ENCODE measurements around the gene USP17L21.
"Not testable (repeated sequence)": the region's sequence is repeated elsewhere in the genome, so short reads cannot be mapped to it uniquely, and the experiment has no call there.

Gene USP17L21

GRCh38 chr4:9262572-9262971 is at the start of gene USP17L21:
USP17L21 (plus strand) TSS chr4:9262872; CDS start chr4:9262872, 0 bp downstream.
- not testable (repeated sequence) for DNase-seq (ENCODE audit: extremely low spot score, insufficient read length, low read depth); FAIRE-seq

DNA sequence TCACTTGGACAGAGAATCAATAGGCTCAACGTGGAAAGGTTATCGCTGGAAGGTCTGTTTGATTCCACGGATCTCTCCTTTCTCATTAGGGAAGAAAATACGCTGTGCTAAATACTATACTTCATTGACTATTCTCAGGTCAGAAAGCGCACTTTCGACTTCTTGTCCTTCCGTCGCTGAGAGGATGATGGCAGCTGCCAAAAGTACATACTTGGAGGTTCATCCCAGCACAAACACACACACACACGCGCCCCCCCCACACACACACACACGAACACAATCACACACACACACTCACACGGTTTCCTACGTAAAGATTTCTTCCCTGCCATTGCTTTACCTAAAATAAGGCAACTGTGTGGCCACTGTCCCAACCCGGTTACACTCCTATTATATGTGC is 48.0 kb upstream of the USP17L21 start:
- DNase-seq (ENCODE audit: extremely low spot score, insufficient read length, low read depth); FAIRE-seq: not testable (repeated sequence)

GRCh38 chr4:9215105-9215504 is 47.6 kb upstream of the USP17L21 start, which contains the start of gene USP17L11:
USP17L11 (plus strand) TSS chr4:9215405; CDS start chr4:9215405, 0 bp downstream.
- FAIRE-seq; DNase-seq (ENCODE audit: extremely low spot score, insufficient read length, low read depth): not testable (repeated sequence)

DNA sequence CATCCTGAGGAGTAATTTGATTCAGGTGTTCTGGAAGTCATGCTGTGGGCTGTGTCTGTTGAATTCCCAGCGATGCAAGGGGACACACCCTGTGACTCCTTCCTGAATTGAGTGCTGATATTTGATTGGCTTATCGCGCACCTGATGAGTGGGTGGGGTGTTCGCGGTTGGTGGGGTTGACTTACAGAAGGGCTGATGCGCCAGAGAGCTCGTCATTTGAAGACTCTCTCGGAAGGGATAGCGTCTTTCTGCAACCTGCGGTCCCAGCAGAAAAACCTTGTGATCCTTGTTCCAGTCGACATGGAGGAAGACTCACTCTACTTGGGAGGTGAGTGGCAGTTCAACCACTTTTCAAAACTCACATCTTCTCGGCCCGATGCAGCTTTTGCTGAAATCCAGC is 42.8 kb upstream of the USP17L21 start, which contains the start of gene USP17L12:
Gene USP17L12 (plus strand): TSS at position 301 of the 400 bp plus-strand sequence. CDS start 0 bp downstream, at position 301.
- FAIRE-seq; DNase-seq (ENCODE audit: extremely low spot score, insufficient read length, low read depth): not testable (repeated sequence)

DNA sequence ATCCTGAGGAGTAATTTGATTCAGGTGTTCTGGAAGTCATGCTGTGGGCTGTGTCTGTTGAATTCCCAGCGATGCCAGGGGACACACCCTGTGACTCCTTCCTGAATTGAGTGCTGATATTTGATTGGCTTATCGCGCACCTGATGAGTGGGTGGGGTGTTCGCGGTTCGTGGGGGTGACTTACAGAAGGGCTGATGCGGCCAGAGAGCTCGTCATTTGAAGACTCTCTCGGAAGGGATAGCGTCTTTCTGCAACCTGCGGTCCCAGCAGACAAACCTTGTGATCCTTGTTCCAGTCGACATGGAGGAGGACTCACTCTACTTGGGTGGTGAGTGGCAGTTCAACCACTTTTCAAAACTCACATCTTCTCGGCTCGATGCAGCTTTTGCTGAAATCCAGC is 38.1 kb upstream of the USP17L21 start, which contains the start of gene USP17L13:
Gene USP17L13 (plus strand): TSS at position 301 of the 400 bp plus-strand sequence. CDS start 0 bp downstream, at position 301.
- FAIRE-seq; DNase-seq (ENCODE audit: extremely low spot score, insufficient read length, low read depth): not testable (repeated sequence)

DNA sequence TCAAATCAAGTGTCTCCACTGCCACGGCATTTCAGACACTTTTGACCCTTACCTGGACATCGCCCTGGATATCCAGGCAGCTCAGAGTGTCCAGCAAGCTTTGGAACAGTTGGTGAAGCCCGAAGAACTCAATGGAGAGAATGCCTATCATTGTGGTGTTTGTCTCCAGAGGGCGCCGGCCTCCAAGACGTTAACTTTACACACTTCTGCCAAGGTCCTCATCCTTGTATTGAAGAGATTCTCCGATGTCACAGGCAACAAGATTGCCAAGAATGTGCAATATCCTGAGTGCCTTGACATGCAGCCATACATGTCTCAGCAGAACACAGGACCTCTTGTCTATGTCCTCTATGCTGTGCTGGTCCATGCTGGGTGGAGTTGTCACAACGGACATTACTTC is 32.4 kb upstream of the USP17L21 start:
- DNase-seq (ENCODE audit: extremely low spot score, insufficient read length, low read depth); FAIRE-seq: not testable (repeated sequence)

- not testable (repeated sequence) for DNase-seq (ENCODE audit: extremely low spot score, insufficient read length, low read depth); FAIRE-seq
These were observed 28.6 kb upstream of the USP17L21 start, which contains the start of gene USP17L15 for GRCh38 chr4:9234085-9234484. USP17L15 (plus strand) TSS chr4:9234385; CDS start chr4:9234385, 0 bp downstream.

- not testable (repeated sequence) for FAIRE-seq
These were observed 24.2 kb upstream of the USP17L21 start for GRCh38 chr4:9238461-9238860.

DNA sequence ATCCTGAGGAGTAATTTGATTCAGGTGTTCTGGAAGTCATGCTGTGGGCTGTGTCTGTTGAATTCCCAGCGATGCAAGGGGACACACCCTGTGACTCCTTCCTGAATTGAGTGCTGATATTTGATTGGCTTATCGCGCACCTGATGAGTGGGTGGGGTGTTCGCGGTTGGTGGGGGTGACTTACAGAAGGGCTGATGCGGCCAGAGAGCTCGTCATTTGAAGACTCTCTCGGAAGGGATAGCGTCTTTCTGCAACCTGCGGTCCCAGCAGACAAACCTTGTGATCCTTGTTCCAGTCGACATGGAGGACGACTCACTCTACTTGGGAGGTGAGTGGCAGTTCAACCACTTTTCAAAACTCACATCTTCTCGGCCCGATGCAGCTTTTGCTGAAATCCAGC is 19.1 kb upstream of the USP17L21 start, which contains the start of gene USP17L17:
Gene USP17L17 (plus strand): TSS at position 301 of the 400 bp plus-strand sequence. CDS start 0 bp downstream, at position 301.
- FAIRE-seq; DNase-seq (ENCODE audit: extremely low spot score, insufficient read length, low read depth): not testable (repeated sequence)

More at GRCh38 chr4:9238461-9238860, 24.2 kb upstream of the USP17L21 start:
- not testable (repeated sequence) for DNase-seq (ENCODE audit: extremely low spot score, insufficient read length, low read depth)

- DNase-seq (ENCODE audit: extremely low spot score, insufficient read length, low read depth); FAIRE-seq: not testable (repeated sequence)
These were observed 14.6 kb upstream of the USP17L21 start, which contains the start of gene USP17L18 for GRCh38 chr4:9247953-9248680. USP17L18 (plus strand) TSS chr4:9248630; CDS start chr4:9248630, 0 bp downstream.

- not testable (repeated sequence) for DNase-seq (ENCODE audit: extremely low spot score, insufficient read length, low read depth); FAIRE-seq
These were observed 9.6 kb upstream of the USP17L21 start, which contains the start of gene USP17L19 for GRCh38 chr4:9253078-9253477. USP17L19 (plus strand) TSS chr4:9253378; CDS start chr4:9253378, 0 bp downstream.

- not testable (repeated sequence) for DNase-seq (ENCODE audit: extremely low spot score, insufficient read length, low read depth); FAIRE-seq
These were observed 4.8 kb upstream of the USP17L21 start, which contains the start of gene USP17L20 for GRCh38 chr4:9257824-9258223. USP17L20 (plus strand) TSS chr4:9258124; CDS start chr4:9258124, 0 bp downstream.

GRCh38 chr4:9267319-9267718 is 4.6 kb downstream of the USP17L21 start, which contains the start of gene USP17L22:
USP17L22 (plus strand) TSS chr4:9267619; CDS start chr4:9267619, 0 bp downstream.
- not testable (repeated sequence) for DNase-seq (ENCODE audit: extremely low spot score, insufficient read length, low read depth); FAIRE-seq

DNA sequence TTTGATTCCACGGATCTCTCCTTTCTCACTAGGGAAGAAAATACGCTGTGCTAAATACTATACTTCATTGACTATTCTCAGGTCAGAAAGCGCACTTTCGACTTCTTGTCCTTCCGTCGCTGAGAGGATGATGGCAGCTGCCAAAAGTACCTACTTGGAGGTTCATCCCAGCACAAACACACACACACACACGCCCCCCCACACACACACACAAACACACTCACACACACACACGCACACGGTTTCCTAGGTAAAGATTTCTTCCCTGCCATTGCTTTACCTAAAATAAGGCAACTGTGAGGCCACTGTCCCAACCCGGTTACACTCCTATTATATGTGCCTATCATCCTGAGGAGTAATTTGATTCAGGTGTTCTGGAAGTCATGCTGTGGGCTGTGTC is 9.0 kb downstream of the USP17L21 start:
- DNase-seq (ENCODE audit: extremely low spot score, insufficient read length, low read depth): not testable (repeated sequence)

More for the DNA sequence above, 9.0 kb downstream of the USP17L21 start:
- FAIRE-seq: not testable (repeated sequence)

All from GM18507 (cell line).